Mesendoderm (in vitro differentiated cells): ENCODE measurements around the gene DUS2.
"Not testable (repeated sequence)": the region's sequence is repeated elsewhere in the genome, so short reads cannot be mapped to it uniquely, and the experiment has no call there.

ENCODE experiments used
- DNase-seq: peaks from one replicate; pipeline ENCODE4 v3.0.0; 2013
- H2AK5ac ChIP-seq: 2 replicates; pipeline ENCODE4 v1.6.1; 2013; ENCODE audit warnings: low read length, inconsistent platforms
- H2BK120ac ChIP-seq: 2 replicates; pipeline ENCODE4 v1.6.1; 2013; ENCODE audit warnings: low read depth, mild to moderate bottlenecking, low read length, moderate library complexity, mixed read lengths
- H2BK15ac ChIP-seq: replicated peaks from 2 replicates; pipeline ENCODE4 v1.6.1; 2013; ENCODE audit warnings: low read depth, mild to moderate bottlenecking, moderate library complexity
- H2BK5ac ChIP-seq: 2 replicates; pipeline ENCODE4 v1.6.1; 2013; ENCODE audit warnings: low read length, inconsistent platforms
- H3K18ac ChIP-seq: 2 replicates; pipeline ENCODE4 v1.6.1; 2013; ENCODE audit warnings: mild to moderate bottlenecking, low read length, mixed read lengths
- H3K23ac ChIP-seq: one replicate; pipeline ENCODE4 v1.6.1; 2013; ENCODE audit warnings: low read length
- H3K27ac ChIP-seq: 2 replicates; pipeline ENCODE4 v1.5.1; 2013; ENCODE audit warnings: low read depth, mild to moderate bottlenecking, inconsistent platforms, low read length, moderate library complexity
- H3K27me3 ChIP-seq: 2 replicates; pipeline ENCODE4 v1.6.1; 2013; ENCODE audit warnings: low read length, control low read depth, mild to moderate bottlenecking, inconsistent platforms; ENCODE audit not compliant: insufficient read depth, poor library complexity
- H3K36me3 ChIP-seq: 2 replicates; pipeline ENCODE4 v1.6.1; 2013; ENCODE audit warnings: low read length, inconsistent platforms; ENCODE audit not compliant: control insufficient read depth, insufficient read depth
- H3K4ac ChIP-seq: one replicate; pipeline ENCODE4 v1.6.1; 2013; ENCODE audit warnings: low read depth, mild to moderate bottlenecking, low read length, moderate library complexity
- H3K4me1 ChIP-seq: 2 replicates; pipeline ENCODE4 v1.6.1; 2013; ENCODE audit warnings: low read depth, low read length, inconsistent platforms; ENCODE audit not compliant: control insufficient read depth
- H3K4me2 ChIP-seq: 2 replicates; pipeline ENCODE4 v1.6.1; 2013; ENCODE audit warnings: low read length
- H3K4me3 ChIP-seq: 2 replicates; pipeline ENCODE4 v1.5.1; 2013; ENCODE audit warnings: mild to moderate bottlenecking, low read length
- H3K56ac ChIP-seq: one replicate; pipeline ENCODE4 v1.6.1; 2013; ENCODE audit warnings: low read length
- H3K79me1 ChIP-seq: 2 replicates; pipeline ENCODE4 v1.6.1; 2013; ENCODE audit warnings: low read length, inconsistent platforms
- H3K79me2 ChIP-seq: 2 replicates; pipeline ENCODE4 v1.6.1; 2013; ENCODE audit warnings: mild to moderate bottlenecking, low read length; ENCODE audit not compliant: control insufficient read depth, insufficient read depth
- H3K9ac ChIP-seq: 2 replicates; pipeline ENCODE4 v1.6.1; 2013; ENCODE audit warnings: low read length, inconsistent platforms
- H4K5ac ChIP-seq: one replicate; pipeline ENCODE4 v1.6.1; 2013; ENCODE audit warnings: low read length
- H4K8ac ChIP-seq: one replicate; pipeline ENCODE4 v1.6.1; 2013; ENCODE audit warnings: low read depth, mild to moderate bottlenecking, control low read depth, low read length, moderate library complexity
- WGBS: extraction: QIAGEN DNeasy Blood & Tissue Kit; methylation state at CpG from one replicate; pipeline ENCODE4 v1.1.7; 2013; ENCODE audit warnings: low lambda C conversion rate, missing lambda C conversion rate; ENCODE audit not compliant: insufficient coverage; ENCODE audit errors: extremely low coverage; 5-methylcytosine and 5-hydroxymethylcytosine counted together

Gene DUS2

DNA sequence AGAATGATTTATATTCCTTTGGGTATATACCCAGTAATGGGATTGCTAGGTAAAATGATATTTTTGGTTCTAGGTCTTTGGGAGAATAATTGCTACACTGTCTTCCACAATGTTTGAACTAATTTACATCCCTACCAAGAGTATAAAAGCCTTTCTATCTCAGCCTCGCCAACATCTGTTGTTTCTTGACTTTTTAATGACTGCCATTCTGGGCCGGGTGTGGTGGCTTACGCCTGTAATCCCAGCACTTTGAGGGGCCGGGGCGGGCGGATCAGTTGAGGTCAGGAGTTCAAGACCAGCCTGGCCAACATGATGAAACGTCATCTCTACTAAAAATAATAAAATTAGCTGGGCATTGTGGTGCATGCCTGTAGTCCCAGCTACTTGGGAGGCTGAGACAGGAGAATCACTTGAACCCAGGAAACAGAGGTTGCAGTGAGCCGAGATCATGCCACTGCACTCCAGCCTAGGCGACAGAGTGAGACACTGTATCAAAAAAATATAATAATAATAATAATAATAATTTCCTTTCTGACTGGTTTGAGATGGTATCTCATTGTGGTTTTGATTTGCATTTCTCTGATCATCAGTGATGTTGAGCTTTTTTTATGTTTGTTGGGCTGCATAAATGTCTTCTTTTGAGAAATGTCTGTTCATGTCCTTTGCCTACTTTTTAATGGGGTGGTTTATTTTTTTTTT is 84.3 kb downstream of the DUS2 start:
- H2AK5ac ChIP-seq, H3K27me3 ChIP-seq, DNase-seq: not testable (repeated sequence)

DNA sequence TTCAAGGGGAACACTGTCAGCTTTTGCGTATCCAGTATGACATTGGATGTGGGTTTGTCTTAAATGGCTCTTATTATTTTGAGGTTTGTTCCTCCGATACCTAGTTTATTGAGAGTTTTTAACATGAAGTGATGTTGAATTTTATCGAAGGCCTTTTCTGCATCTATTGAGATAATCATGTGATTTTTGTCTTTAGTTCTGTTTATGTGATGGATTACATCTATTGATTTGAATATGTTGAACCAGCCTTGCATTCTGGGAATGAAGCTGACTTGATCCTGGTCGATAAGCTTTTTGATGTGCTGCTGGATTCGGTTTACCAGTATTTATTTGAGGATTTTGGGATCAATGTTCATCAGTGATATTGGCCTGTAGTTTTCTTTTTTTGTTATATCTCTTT is 86.1 kb downstream of the DUS2 start:
- not testable (repeated sequence) for H2BK5ac ChIP-seq, DNase-seq, H3K4ac ChIP-seq, H4K8ac ChIP-seq, H3K27me3 ChIP-seq, H3K4me3 ChIP-seq, H3K27ac ChIP-seq, H2BK120ac ChIP-seq, H2AK5ac ChIP-seq, H3K4me2 ChIP-seq, H4K5ac ChIP-seq, H3K18ac ChIP-seq, H3K9ac ChIP-seq, H3K56ac ChIP-seq, H3K4me1 ChIP-seq, H2BK15ac ChIP-seq, H3K23ac ChIP-seq, H3K36me3 ChIP-seq
- WGBS: no CpG with 5 or more reads among the region's 5 CpGs
- Histone ChIP-seq H3K79me1 (peaks cover 10% of the 10 kb centered on the region), H3K79me2 (peaks cover 26% of the 10 kb centered on the region)

More for the DNA sequence above, 84.3 kb downstream of the DUS2 start:
- not testable (repeated sequence) for H3K4me3 ChIP-seq, H2BK15ac ChIP-seq, H3K4me1 ChIP-seq, H3K79me1 ChIP-seq, H2BK120ac ChIP-seq, H4K8ac ChIP-seq, H3K4me2 ChIP-seq, H3K4ac ChIP-seq, H3K36me3 ChIP-seq, H3K27ac ChIP-seq, H3K9ac ChIP-seq, H3K18ac ChIP-seq, H4K5ac ChIP-seq, H3K23ac ChIP-seq, H2BK5ac ChIP-seq, H3K56ac ChIP-seq
- H3K79me2 ChIP-seq: peaks cover 20% of the 10 kb centered on the region
- WGBS: no CpG with 5 or more reads among the region's 9 CpGs

DNA sequence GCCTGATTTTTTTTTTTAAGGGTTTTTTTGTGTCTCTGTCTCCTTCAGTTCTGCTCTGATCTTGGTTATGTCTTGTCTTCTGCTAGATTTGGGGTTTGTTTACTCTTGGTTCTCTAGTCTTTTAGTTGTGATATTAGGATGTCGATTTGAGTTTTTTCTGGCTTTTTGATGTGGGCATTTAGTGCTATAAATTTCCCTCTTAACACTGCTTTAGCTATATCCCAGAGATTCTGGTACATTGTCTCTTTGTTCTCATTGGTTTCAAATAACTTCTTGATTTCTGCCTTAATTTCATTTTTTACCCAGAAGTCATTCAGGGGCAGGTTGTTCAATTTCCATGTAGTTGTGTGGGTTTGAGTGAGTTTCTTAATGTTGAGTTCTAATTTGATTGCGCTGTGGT is 87.5 kb downstream of the DUS2 start:
- H3K4me2 ChIP-seq, H3K9ac ChIP-seq, H3K23ac ChIP-seq, H3K36me3 ChIP-seq, H2BK5ac ChIP-seq, DNase-seq, H3K27me3 ChIP-seq, H3K18ac ChIP-seq, H3K56ac ChIP-seq, H3K4me3 ChIP-seq, H3K4me1 ChIP-seq, H4K5ac ChIP-seq, H2BK15ac ChIP-seq, H2BK120ac ChIP-seq, H4K8ac ChIP-seq, H3K4ac ChIP-seq, H3K27ac ChIP-seq, H2AK5ac ChIP-seq: not testable (repeated sequence)
- H3K79me2 ChIP-seq: peaks cover 22% of the 10 kb centered on the region
- H3K79me1 ChIP-seq: peaks cover 10% of the 10 kb centered on the region
- WGBS: no CpG with 5 or more reads among the region's 2 CpGs

DNA sequence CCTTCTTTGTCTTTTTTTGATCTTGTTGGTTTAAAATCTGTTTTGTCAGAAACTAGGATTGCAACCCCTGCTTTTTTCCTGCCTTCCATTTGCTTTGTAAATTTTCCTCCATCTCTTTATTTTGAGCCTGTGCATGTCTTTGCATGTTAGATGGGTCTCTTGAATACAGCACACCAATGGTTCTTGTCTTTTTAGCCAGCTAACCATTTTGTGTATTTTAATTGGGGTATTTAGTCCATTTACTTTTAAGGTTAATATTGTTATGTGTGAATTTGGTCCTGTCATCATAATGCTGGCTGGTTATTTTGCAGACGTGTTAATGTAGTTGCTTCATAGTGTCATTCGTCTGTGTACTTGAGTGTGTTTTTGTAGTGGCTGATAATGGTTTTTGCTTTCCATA is 88.3 kb downstream of the DUS2 start:
- Histone ChIP-seq H3K4me1 (no peaks in the 10 kb centered on the region), H3K79me2 (peaks cover 22% of the 10 kb centered on the region), H2BK120ac (no peak overlapping the region), H2BK5ac (no peak overlapping the region), H3K23ac (no peak overlapping the region), H4K8ac (no peak overlapping the region), H3K18ac (no peak overlapping the region), H3K56ac (no peak overlapping the region), H3K4me3 (no peak overlapping the region), H3K27me3 (no peaks in the 10 kb centered on the region), H4K5ac (no peak overlapping the region), H3K79me1 (peaks cover 10% of the 10 kb centered on the region), H3K9ac (no peak overlapping the region), H2BK15ac (no peak overlapping the region), H3K27ac (no peak overlapping the region), H3K4ac (no peak overlapping the region), H3K4me2 (no peak overlapping the region), H2AK5ac (no peak overlapping the region), H3K36me3 (no peaks in the 10 kb centered on the region)
- DNase-seq: no peak
- no CpG with 5 or more reads among the region's 2 CpGs for WGBS

DNA sequence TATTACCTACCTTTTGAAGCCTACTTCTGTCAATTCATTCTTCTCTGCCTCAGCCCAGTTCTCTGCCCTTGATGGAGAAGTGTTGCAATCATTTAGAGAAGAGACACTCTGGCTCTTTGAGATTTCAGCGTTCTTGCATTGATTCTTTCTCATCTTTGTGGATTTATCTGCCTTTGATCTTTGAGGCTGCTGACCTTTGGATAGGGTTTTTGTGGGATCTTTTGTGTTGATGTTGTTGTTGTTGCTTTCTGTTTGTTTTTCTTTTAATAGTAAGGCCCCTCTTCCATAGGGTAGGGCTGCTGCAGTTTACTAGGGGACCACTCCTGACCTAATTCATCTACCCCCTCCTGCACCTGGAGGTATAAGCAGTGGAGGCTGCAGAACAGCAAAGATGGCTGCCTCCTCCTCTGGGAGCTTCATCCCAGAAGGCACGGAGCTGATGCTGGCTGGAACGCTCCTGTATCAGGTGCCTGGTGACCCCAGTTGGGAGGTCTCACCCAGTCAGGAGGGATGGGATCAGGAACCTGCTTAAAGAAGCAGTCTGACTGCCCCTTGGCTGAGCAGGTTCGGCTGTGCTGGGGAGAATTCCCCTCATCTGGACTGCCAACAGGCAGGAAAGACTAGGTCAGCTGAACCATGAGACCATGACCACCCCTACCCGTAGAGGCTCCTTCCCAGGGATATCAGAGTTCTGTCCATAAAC is 90.1 kb downstream of the DUS2 start:
- Histone ChIP-seq H3K4me2 (no peak overlapping the region), H2BK15ac (no peak overlapping the region), H3K36me3 (no peaks in the 10 kb centered on the region), H3K4me3 (no peak overlapping the region), H3K9ac (no peak overlapping the region), H3K56ac (no peak overlapping the region), H3K18ac (no peak overlapping the region), H2BK5ac (no peak overlapping the region), H3K27me3 (no peaks in the 10 kb centered on the region), H4K8ac (no peak overlapping the region), H2BK120ac (no peak overlapping the region), H4K5ac (no peak overlapping the region), H3K79me1 (peaks cover 15% of the 10 kb centered on the region), H3K4me1 (no peaks in the 10 kb centered on the region), H3K27ac (no peak overlapping the region), H3K4ac (no peak overlapping the region), H2AK5ac (no peak overlapping the region), H3K79me2 (peaks cover 19% of the 10 kb centered on the region), H3K23ac (no peak overlapping the region)
- DNase-seq: no peak
- no CpG with 5 or more reads among the region's 5 CpGs for WGBS
